NCI-H2107 treated with DMSO at 0.1 percent for 48 hours (cell line): ENCODE measurements around the gene TUFT1.

Source experiments
- DNase-seq: peaks from one replicate; lab custom pipeline; 2025; ENCODE audit not compliant: unreplicated experiment; lab: John Stamatoyannopoulos, UW

The TUFT1 gene

DNA sequence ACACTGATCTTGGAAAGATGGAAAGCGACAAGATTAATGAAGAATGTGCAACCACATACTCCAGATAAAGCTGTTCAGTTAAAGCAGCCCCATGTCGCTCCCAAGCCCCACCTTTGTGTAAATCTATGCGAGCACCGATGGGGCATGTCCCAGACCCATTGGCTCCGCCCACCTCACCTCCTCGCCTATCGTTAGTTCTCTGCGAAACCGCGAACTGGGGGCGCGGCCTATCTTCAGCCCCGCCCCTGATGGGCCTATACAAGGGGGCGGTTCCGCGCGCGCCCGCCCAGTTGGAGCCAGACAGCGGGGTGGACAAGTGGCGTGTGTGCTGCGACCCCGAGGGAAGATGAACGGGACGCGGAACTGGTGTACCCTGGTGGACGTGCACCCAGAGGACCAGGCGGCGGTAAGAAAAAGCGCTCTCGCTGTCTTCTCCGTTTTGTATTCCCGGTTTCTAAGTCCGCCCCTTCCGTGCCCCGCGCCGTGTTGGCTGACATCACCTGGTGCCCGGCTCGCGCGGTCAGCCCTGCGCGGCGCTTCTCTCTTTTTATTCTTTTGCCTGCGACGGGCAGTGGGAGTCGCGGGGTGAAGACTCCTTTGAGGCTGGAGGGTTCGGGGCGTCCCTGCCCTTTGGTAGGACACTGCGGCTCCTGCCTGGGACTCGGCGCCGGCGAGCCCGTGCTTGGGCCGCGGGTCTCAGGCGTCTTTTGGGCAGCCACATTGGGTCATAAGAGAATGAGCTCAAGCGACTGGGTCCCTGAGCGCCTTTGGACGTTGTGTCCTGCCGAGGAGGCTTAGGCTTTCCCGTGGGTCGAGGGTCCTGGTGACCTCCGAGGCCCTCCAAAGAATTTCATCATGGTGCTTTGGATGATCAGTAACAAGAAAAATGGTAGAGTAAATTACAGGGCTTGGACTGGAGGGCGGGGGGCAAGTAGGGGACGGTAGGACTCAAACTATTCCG is at the start of gene TUFT1:
TSS of gene TUFT1 (plus strand) at position 289 of the 961 bp plus-strand sequence. CDS start at position 347, 58 bp downstream.
- peak; percentile 95 for DNase-seq

GRCh38 chr1:151491641-151492040 is 48.5 kb upstream of the TUFT1 start:
- DNase-seq: no peak

DNA sequence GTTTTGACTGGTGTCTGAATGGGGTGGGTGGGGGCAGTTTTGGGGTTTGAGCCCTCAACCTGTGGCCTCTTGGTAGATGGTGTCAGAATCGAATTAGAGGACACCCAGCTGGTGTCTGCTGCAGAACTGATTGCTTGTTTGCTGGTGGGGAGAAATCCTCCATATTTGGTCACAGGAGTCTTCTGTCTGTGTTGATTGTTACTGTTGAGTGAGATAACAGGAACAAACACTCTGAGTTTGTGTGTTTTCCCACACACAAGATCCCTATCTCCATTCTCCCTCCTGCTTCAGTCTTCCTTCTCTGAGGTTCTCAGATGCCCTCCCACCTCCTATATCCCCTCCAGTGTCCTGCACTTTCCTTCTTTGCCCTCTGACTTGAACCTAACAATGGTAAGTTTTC is 48.0 kb upstream of the TUFT1 start:
- no peak for DNase-seq

- DNase-seq: no peak
Observed at GRCh38 chr1:151493042-151493441, 47.1 kb upstream of the TUFT1 start.

DNA sequence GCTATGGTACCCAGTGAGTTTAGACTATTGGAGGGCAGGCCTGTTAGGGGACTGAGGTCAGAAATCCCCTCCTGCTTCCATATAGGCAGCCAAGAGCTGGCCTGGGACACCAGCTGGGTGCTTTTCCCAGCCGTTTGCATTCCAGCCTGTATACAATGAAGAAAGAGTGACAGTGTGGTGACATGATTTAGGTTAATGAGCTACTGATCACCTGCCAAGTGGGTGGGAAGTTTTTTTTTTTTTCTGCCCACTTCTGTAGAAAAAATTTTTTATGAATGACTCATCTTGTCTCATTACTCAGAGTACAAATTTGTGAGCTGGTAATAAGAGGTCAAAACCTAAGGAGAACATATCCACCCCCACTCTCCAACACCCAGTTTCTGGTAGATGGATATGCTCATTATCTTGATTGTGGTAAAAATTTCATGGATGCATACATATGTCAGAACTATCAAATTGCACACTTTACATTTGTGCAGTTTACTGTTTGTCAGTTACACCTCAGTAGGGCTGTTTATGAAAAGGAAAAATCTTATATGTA is 45.3 kb upstream of the TUFT1 start:
- no peak for DNase-seq

DNA sequence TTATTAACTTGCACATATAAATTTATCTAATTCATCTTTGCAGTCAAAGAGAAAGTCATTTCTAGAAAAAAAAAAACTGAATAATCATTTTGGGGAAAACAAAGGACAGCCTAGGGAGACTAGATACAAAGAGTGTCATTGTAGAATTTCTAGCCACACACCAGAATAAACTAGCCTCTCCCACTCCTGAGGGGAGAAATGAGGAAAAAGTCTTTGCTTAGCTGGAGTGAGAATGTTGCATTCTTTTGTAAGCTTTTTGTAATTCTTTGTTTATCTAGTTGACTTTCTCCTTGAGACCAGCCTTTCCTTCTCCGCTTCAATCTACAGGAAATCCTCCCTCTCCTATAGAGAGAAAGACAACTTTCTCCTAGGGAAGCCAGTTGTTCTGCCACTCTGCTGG is 44.8 kb upstream of the TUFT1 start:
- DNase-seq: no peak

GRCh38 chr1:151499365-151499764 is 40.7 kb upstream of the TUFT1 start:
- DNase-seq: no peak

DNA sequence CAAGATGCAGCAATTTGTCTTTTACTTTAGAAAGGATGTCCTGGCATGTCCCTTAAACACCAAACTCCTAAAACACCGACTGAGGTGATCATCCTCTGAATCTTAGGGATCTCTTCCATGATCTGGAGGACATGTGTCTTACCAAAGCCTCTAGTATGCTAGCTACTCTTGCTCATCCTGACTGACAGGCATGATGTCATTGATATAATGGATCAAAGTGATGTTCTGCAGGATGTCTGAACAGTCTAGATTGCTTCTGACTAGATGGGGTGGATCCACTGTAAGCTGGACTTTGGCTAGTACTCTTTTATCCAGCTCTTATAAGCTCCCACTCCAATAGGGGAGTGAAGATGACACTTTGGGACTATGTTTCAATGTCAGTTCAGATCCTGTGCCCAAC is 40.2 kb upstream of the TUFT1 start:
- no peak for DNase-seq

GRCh38 chr1:151501474-151501873 is 38.6 kb upstream of the TUFT1 start:
- no peak for DNase-seq

GRCh38 chr1:151502035-151502700 is 37.9 kb upstream of the TUFT1 start:
- no peak for DNase-seq

GRCh38 chr1:151502859-151503780 is 37.0 kb upstream of the TUFT1 start:
- no peak for DNase-seq

- DNase-seq: no peak
Observed at GRCh38 chr1:151504252-151504651, 35.9 kb upstream of the TUFT1 start.

GRCh38 chr1:151504759-151505158 is 35.4 kb upstream of the TUFT1 start:
- DNase-seq: no peak

DNA sequence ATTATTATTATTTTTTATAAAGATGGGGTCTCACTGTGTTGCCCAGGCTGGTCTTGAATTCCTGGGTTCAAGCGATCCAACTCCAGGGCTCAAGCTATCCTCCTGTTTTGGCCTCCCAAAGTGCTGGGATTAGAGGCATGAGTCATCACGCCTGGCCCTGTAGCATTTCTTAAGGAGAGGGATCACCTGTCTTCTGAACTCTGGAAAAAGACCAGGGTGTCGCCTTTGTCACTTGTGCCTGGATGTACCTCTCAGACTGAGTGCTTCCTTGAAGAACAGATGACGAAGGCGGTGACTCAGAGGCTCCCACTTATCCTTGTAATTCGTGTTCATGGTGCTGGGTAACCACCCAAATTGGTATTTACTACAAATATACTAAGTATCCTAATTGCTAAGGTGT is 31.3 kb upstream of the TUFT1 start:
- no peak for DNase-seq

- no peak for DNase-seq
Observed at GRCh38 chr1:151509350-151510019, 30.6 kb upstream of the TUFT1 start.

DNA sequence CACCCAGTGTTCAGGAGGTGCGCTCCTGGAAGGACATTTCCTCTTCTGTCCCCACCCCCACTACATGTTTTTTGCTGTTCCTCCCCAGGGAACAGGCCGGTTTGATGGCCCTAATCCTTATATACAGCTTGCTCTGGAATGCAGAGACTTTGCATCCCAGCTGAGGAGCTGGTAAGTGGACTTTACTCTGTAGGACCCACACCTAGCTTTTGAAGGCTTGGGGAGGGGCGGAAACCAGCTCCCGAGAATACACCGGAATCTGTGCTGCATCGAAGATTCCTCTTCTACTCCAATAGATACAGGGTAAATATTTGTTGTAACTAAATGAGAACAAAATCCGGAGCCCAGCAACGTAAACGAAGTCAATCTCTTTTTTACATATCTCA is 30.1 kb upstream of the TUFT1 start:
- DNase-seq: no peak

- no peak for DNase-seq
Observed at GRCh38 chr1:151510614-151510956, 29.5 kb upstream of the TUFT1 start.

DNA sequence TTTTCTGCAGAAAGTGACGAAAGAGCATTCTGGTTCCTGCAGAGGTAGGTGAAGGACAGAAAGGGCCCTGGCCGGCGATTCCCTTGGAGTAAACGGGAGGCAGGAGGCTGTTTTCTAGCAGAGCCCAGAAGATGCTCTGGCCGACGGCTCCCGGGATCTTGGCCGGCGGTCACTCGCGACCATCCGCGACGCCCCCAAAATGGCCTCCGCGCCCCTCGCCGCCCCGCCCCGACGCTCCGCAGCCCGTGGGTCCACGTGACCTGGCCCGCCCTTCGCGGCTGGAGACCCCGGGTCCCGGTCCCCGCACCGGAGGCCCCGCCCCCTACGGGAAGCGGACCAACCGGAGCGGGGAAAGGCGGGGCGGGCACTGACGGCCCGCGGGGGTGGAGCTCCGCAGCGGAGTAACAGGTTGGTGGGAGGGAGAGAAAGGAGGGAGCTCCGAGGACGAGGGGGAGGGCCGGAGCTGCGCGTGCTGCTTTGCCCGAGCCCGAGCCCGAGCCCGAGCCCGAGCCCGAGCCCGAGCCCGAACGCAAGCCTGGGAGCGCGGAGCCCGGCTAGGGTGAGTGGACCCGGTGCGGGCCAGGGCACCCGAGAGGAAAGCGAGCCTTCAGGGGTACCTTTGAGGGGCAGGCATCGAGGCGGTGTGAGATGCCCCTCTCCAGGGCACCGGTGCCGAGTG is 29.0 kb upstream of the TUFT1 start, which contains the start of gene CGN:
TSS of gene CGN (plus strand) at position 431 of the 679 bp plus-strand sequence. CDS start 7,133 bp downstream, outside the sequence.
- peak; percentile 85 for DNase-seq

GRCh38 chr1:151511636-151512215 is 28.4 kb upstream of the TUFT1 start:
- peak; percentile 31 for DNase-seq
